K562 (cell line): ENCODE data around the gene PAIP2. TPM values are rescaled to one million over a fixed set of nuclear protein-coding genes. Genes with fewer than 3 reads are reported as not detected.

ENCODE experiments used
- ARID1B ChIP-seq: fragments of 450-650 bp; IDR thresholded peaks from 2 replicates; pipeline ENCODE4 v1.6.1; 2016; ENCODE audit warnings: antibody characterized with exemption, mild to moderate bottlenecking, inconsistent platforms
- FUS ChIP-seq: fragments of 200-400 bp; formaldehyde crosslinking; optimal IDR thresholded peaks from 2 replicates; pipeline ENCODE3; 2017; ENCODE audit warnings: low read depth, low read length
- GABPB1 ChIP-seq: sonication (generic); formaldehyde crosslinking; IDR thresholded peaks from 2 replicates; pipeline ENCODE4 v1.8.0; 2022; ENCODE audit warnings: mild to moderate bottlenecking, missing genetic modification reagents
- JUN ChIP-seq, 2 experiments: sonication (generic) in 1 of 2; formaldehyde crosslinking in 1 of 2; IDR thresholded peaks; 2 replicates each; pipeline versions ENCODE4 v1.6.1 to v1.8.0; 2012 to 2022; ENCODE audit warnings: borderline replicate concordance in 2 of 2, mild to moderate bottlenecking in 2 of 2, improper control_type of control experiment in 1 of 2, low read depth in 1 of 2, low read length in 1 of 2, missing genetic modification reagents in 1 of 2
- LEF1 ChIP-seq: fragments of 450-650 bp; IDR thresholded peaks from 2 replicates; pipeline ENCODE4 v1.6.1; 2016; ENCODE audit warnings: mild to moderate bottlenecking
- NCOR1 ChIP-seq: fragments of 450-650 bp; IDR thresholded peaks from 2 replicates; pipeline ENCODE4 v1.6.1; 2016; ENCODE audit warnings: mild to moderate bottlenecking, moderate library complexity
- NR2F6 ChIP-seq: fragments of 450-650 bp; formaldehyde crosslinking; IDR thresholded peaks from 2 replicates; pipeline ENCODE4 v1.4.0; 2020; ENCODE audit warnings: mild to moderate bottlenecking
- SLC30A9 ChIP-seq: fragments of 250-450 bp; sonication (Bioruptor Pico); IDR thresholded peaks from 2 replicates; pipeline ENCODE4 v1.8.0; 2022; ENCODE audit warnings: mild to moderate bottlenecking, moderate library complexity
- TGIF2 ChIP-seq: sonication (generic); formaldehyde crosslinking; IDR thresholded peaks from 2 replicates; pipeline ENCODE4 v1.8.1; 2022; ENCODE audit warnings: mild to moderate bottlenecking, missing genetic modification reagents, moderate library complexity
- U2AF2 ChIP-seq: fragments of 200-400 bp; formaldehyde crosslinking; optimal IDR thresholded peaks from 2 replicates; pipeline ENCODE3; 2017; ENCODE audit warnings: low read depth, mild to moderate bottlenecking, low read length
- XRCC3 ChIP-seq: fragments of 450-650 bp; IDR thresholded peaks from 2 replicates; pipeline ENCODE4 v1.6.1; 2017; ENCODE audit warnings: mild to moderate bottlenecking, moderate library complexity
- ZNF282 ChIP-seq: sonication (generic); formaldehyde crosslinking; IDR thresholded peaks from 2 replicates; pipeline ENCODE4 v1.8.1; 2023; ENCODE audit warnings: missing genetic modification reagents
- ZNF695 ChIP-seq: fragments of 450-650 bp; formaldehyde crosslinking; IDR thresholded peaks from 2 replicates; pipeline ENCODE4 v1.4.0; 2020; ENCODE audit warnings: mild to moderate bottlenecking, moderate library complexity
- polyA plus RNA-seq, 8 experiments: library from polyadenylated mRNA; depleted of rRNA in 4 of 8; stranded (reverse) in 5 of 8; unstranded in 3 of 8; fragments of >200 nt; fragmentation: Nextera tagmentation in 2 of 8; fragmentation: Illumina TruSeq in 1 of 8; extraction: Ambion mirVana in 2 of 8; extraction: Trizol in 1 of 8; gene quantifications; 2 replicates each; pipeline versions ENCODE4 v1.2.1 to v1.2.3, GENCODE V29; 2011 to 2014; ENCODE audit warnings: inconsistent platforms in 1 of 8, missing spikeins in 1 of 8
- total RNA-seq, 7 experiments: library from RNA; depleted of rRNA in 6 of 7; stranded (reverse); fragments of >200 nt in 6 of 7; fragmentation: Illumina TruSeq in 2 of 7; extraction: Trizol in 2 of 7; gene quantifications; 2 replicates each; pipeline versions ENCODE4 v1.2.1 to v1.2.3, GENCODE V29; 2011 to 2021; ENCODE audit warnings: low replicate concordance in 1 of 7
- TF ChIP-seq, protein P1 (sequence below): sonication (generic); formaldehyde crosslinking; IDR thresholded peaks from 2 replicates; pipeline ENCODE4 v1.8.0; 2022; ENCODE audit warnings: missing genetic modification reagents, mild to moderate bottlenecking, moderate library complexity, borderline replicate concordance
- TF ChIP-seq, protein P2 (sequence below): fragments of 450-650 bp; IDR thresholded peaks from 2 replicates; pipeline ENCODE4 v1.6.1; 2016; ENCODE audit warnings: mild to moderate bottlenecking
- TF ChIP-seq, protein P3 (sequence below): sonication (generic); formaldehyde crosslinking; IDR thresholded peaks from 2 replicates; pipeline ENCODE4 v1.8.1; 2023; ENCODE audit warnings: missing genetic modification reagents, mild to moderate bottlenecking, borderline replicate concordance

Gene PAIP2
- total and polyA plus RNA-seq, 9 of the 15 experiments (the other 6 are each of a cell fraction or from before 2014, with no cell fraction given), result 78.3 to 187 (median 128) TPM

DNA sequence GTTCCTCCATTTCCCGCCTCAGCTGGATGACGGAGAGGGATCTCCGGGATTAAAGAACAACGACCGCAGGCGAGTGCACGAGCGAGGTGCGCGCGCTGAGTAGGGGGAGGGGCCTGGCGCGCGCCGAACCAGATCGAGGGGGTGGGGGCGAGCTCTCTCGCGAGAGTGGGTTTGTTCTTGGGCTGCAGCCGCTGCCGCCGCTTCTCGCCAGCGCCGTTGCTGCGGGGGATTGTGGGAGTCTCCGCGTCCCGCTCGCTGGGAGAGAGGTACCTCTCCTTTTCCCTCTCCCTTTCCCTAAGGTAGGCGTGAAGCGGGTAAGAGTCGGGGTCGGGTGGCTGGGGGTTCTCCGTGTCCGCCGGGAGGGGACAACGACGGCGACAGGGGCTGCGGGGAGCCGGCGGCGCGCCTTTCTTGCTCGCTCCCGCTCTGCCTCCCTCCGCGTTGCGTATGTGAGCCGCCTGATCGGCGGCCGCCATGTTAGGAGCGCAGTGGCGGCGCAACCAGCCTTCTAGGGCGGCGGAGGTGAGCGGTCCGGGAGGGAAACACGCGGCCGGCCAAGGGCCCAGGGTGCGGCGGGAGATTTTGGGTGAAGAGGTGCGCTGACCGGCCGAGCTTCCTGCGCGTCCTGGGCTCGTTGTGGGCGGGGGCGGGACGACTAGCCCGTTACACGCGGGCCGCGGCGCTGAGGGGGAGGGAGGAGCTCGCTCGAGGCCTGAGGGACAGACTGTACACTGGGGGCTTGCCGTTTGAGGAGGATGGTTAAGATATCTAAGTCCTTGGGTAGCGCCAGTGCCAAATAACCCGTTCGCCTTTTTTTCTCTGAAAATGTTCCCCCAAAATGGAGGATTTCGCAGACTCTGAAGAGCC lies 47.9 kb upstream of the PAIP2 start, which contains the start of gene MATR3 (continued):
- TF ChIP-seq, protein P1, sequence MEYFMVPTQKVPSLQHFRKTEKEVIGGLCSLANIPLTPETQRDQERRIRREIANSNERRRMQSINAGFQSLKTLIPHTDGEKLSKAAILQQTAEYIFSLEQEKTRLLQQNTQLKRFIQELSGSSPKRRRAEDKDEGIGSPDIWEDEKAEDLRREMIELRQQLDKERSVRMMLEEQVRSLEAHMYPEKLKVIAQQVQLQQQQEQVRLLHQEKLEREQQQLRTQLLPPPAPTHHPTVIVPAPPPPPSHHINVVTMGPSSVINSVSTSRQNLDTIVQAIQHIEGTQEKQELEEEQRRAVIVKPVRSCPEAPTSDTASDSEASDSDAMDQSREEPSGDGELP (CRISPR knock-in tag), result peak; percentile 94
- TF ChIP-seq ZNF695 (CRISPR knock-in tag), result no peak
- peak; percentile 81; the same call in 1 of the 2 replicates for TF ChIP-seq GABPB1 (CRISPR knock-in tag)
- TF ChIP-seq, protein P2, sequence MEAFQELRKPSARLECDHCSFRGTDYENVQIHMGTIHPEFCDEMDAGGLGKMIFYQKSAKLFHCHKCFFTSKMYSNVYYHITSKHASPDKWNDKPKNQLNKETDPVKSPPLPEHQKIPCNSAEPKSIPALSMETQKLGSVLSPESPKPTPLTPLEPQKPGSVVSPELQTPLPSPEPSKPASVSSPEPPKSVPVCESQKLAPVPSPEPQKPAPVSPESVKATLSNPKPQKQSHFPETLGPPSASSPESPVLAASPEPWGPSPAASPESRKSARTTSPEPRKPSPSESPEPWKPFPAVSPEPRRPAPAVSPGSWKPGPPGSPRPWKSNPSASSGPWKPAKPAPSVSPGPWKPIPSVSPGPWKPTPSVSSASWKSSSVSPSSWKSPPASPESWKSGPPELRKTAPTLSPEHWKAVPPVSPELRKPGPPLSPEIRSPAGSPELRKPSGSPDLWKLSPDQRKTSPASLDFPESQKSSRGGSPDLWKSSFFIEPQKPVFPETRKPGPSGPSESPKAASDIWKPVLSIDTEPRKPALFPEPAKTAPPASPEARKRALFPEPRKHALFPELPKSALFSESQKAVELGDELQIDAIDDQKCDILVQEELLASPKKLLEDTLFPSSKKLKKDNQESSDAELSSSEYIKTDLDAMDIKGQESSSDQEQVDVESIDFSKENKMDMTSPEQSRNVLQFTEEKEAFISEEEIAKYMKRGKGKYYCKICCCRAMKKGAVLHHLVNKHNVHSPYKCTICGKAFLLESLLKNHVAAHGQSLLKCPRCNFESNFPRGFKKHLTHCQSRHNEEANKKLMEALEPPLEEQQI, result no peak
- TF ChIP-seq XRCC3, result no peak
- TF ChIP-seq, protein P3, sequence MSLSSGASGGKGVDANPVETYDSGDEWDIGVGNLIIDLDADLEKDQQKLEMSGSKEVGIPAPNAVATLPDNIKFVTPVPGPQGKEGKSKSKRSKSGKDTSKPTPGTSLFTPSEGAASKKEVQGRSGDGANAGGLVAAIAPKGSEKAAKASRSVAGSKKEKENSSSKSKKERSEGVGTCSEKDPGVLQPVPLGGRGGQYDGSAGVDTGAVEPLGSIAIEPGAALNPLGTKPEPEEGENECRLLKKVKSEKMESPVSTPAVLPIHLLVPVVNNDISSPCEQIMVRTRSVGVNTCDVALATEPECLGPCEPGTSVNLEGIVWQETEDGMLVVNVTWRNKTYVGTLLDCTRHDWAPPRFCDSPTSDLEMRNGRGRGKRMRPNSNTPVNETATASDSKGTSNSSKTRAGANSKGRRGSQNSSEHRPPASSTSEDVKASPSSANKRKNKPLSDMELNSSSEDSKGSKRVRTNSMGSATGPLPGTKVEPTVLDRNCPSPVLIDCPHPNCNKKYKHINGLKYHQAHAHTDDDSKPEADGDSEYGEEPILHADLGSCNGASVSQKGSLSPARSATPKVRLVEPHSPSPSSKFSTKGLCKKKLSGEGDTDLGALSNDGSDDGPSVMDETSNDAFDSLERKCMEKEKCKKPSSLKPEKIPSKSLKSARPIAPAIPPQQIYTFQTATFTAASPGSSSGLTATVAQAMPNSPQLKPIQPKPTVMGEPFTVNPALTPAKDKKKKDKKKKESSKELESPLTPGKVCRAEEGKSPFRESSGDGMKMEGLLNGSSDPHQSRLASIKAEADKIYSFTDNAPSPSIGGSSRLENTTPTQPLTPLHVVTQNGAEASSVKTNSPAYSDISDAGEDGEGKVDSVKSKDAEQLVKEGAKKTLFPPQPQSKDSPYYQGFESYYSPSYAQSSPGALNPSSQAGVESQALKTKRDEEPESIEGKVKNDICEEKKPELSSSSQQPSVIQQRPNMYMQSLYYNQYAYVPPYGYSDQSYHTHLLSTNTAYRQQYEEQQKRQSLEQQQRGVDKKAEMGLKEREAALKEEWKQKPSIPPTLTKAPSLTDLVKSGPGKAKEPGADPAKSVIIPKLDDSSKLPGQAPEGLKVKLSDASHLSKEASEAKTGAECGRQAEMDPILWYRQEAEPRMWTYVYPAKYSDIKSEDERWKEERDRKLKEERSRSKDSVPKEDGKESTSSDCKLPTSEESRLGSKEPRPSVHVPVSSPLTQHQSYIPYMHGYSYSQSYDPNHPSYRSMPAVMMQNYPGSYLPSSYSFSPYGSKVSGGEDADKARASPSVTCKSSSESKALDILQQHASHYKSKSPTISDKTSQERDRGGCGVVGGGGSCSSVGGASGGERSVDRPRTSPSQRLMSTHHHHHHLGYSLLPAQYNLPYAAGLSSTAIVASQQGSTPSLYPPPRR (CRISPR knock-in tag), result no peak
- TF ChIP-seq TGIF2 (CRISPR knock-in tag), result no peak
- TF ChIP-seq NCOR1, result peak; percentile 22
- no peak; the same call in 1 of the 2 replicates for TF ChIP-seq ARID1B
- no peak for TF ChIP-seq NR2F6
- TF ChIP-seq SLC30A9 (CRISPR knock-in tag), result no peak
- peak; percentile 18; the same call in 1 of the 2 replicates for TF ChIP-seq JUN (IDR thresholded peaks at IDR 0.05; ENCODE audit: borderline replicate concordance, low read depth, low read length)
- 0 out of 2 replicates have a peak, but pooled peaks have one; percentile 10 for TF ChIP-seq JUN (CRISPR knock-in tag; IDR thresholded peaks at IDR 0.05; ENCODE audit: borderline replicate concordance)
- peak; percentile 94; the same call in 1 of the 2 replicates for TF ChIP-seq ZNF282 (CRISPR knock-in tag)
- no peak for TF ChIP-seq U2AF2
- peak; percentile 32 for TF ChIP-seq FUS
- TF ChIP-seq LEF1, result no peak
